ENCODE results near the gene NELL1.

The NELL1 gene

DNA sequence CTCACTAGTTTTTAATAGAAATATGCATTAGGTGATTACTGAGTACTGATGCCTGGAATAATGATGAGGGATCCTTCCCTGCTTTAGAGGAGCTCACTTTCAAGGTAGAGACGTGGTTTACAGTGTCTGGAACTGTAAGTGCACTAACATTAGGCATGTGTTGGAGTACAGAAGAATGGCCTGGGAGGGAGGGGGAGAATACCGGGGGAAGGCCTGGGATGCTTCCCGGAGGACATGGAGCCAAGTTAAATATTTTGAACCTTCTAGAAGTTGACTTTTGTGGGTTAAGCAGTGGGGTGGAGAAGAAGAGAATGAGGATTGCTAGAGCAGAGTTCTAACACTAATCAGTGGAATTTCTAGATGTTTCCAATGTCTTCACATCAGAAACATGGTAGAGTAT, 261.6 kb downstream of the NELL1 start:
- no peaks in the 10 kb centered on the region for H3K9me3 ChIP-seq (ENCODE audit: insufficient read depth, low read length, severe bottlenecking)
- H2AFZ ChIP-seq (ENCODE audit: low read depth, low read length), result no peak overlapping the region
- H3K36me3 ChIP-seq (ENCODE audit: insufficient read depth, low read length), result no peaks in the 10 kb centered on the region
- H3K27me3 ChIP-seq (ENCODE audit: insufficient read depth, low read length, poor library complexity), result no peaks in the 10 kb centered on the region
- H3K79me2 ChIP-seq (ENCODE audit: insufficient read depth, low read length), result no peaks in the 10 kb centered on the region
- no peak for ATAC-seq (ENCODE audit: insufficient read depth, low read depth)
- no peaks in the 10 kb centered on the region for H4K20me1 ChIP-seq (ENCODE audit: insufficient read depth, low read length)
- no peak for TF ChIP-seq EZH2 (IDR thresholded peaks at IDR 0.05; ENCODE audit: borderline replicate concordance, low read depth, low read length, severe bottlenecking)
- TF ChIP-seq, protein P1, sequence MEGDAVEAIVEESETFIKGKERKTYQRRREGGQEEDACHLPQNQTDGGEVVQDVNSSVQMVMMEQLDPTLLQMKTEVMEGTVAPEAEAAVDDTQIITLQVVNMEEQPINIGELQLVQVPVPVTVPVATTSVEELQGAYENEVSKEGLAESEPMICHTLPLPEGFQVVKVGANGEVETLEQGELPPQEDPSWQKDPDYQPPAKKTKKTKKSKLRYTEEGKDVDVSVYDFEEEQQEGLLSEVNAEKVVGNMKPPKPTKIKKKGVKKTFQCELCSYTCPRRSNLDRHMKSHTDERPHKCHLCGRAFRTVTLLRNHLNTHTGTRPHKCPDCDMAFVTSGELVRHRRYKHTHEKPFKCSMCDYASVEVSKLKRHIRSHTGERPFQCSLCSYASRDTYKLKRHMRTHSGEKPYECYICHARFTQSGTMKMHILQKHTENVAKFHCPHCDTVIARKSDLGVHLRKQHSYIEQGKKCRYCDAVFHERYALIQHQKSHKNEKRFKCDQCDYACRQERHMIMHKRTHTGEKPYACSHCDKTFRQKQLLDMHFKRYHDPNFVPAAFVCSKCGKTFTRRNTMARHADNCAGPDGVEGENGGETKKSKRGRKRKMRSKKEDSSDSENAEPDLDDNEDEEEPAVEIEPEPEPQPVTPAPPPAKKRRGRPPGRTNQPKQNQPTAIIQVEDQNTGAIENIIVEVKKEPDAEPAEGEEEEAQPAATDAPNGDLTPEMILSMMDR (IDR thresholded peaks at IDR 0.05; ENCODE audit: borderline replicate concordance, extremely low read depth, low read length, poor library complexity, severe bottlenecking), result no peak
- H3K4me3 ChIP-seq (ENCODE audit: low read depth in 1 of 2, low read length in 2 of 2), result no peak overlapping the region
- no peak overlapping the region for H3K9ac ChIP-seq (ENCODE audit: low read depth, low read length)
- no peaks in the 10 kb centered on the region for H3K4me1 ChIP-seq (ENCODE audit: insufficient read depth, low read length)
- no peak for DNase-seq
- no peak overlapping the region for H3K4me2 ChIP-seq (ENCODE audit: insufficient read depth, low read length)
- no peak overlapping the region for H3K27ac ChIP-seq (ENCODE audit: low read length)

DNA sequence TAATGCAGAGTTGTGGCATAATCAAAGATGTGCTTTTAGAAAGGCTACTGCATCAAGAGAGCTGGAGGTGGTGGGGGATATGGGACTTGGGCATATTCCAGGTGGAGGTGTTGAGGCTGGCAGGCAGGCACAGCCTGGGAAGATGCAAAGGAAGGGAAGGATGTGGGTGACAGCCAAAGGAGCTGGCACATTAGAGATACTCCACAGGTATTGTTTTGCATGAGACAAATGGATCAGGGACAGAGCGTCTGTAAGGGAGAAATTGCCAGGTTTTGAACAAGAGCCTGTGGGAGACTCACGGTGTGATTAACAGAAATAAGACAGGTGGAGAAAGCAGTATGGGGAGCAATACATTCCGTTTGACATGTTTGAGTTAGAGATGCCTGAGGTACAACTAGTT, 263.7 kb downstream of the NELL1 start:
- no peaks in the 10 kb centered on the region for H3K4me1 ChIP-seq (ENCODE audit: insufficient read depth, low read length)
- no peak for TF ChIP-seq EZH2 (IDR thresholded peaks at IDR 0.05; ENCODE audit: borderline replicate concordance, low read depth, low read length, severe bottlenecking)
- TF ChIP-seq, protein P1 (IDR thresholded peaks at IDR 0.05; ENCODE audit: borderline replicate concordance, extremely low read depth, low read length, poor library complexity, severe bottlenecking), result no peak
- H3K4me2 ChIP-seq (ENCODE audit: insufficient read depth, low read length), result no peak overlapping the region
- no peaks in the 10 kb centered on the region for H4K20me1 ChIP-seq (ENCODE audit: insufficient read depth, low read length)
- no peak overlapping the region for H2AFZ ChIP-seq (ENCODE audit: low read depth, low read length)
- no peaks in the 10 kb centered on the region for H3K79me2 ChIP-seq (ENCODE audit: insufficient read depth, low read length)
- H3K9ac ChIP-seq (ENCODE audit: low read depth, low read length), result no peak overlapping the region
- H3K4me3 ChIP-seq (ENCODE audit: low read depth in 1 of 2, low read length in 2 of 2), result no peak overlapping the region
- H3K9me3 ChIP-seq (ENCODE audit: insufficient read depth, low read length, severe bottlenecking), result no peaks in the 10 kb centered on the region
- no peaks in the 10 kb centered on the region for H3K27me3 ChIP-seq (ENCODE audit: insufficient read depth, low read length, poor library complexity)
- no peak overlapping the region for H3K27ac ChIP-seq (ENCODE audit: low read length)
- H3K36me3 ChIP-seq (ENCODE audit: insufficient read depth, low read length), result no peaks in the 10 kb centered on the region
- DNase-seq (no peak), ATAC-seq (ENCODE audit: insufficient read depth, low read depth) (no peak)

DNA sequence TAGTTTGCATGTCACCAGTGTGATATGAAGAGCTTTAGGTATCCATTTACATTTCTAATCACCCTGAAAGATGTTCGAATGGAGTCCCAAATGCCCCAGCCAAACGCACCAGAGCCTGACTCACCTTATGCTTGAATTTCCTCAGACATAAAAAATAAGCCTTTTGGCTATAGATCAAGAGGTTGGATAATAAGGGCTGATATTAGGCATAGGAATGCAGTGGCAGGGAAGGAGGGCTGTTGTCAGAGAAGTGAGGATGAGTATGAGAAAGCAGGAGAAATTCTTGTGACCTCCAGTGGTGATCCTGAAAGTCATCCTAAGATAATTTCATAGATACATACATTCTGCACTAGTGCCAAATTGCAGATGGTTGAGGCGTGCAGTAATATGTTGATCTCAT, 264.6 kb downstream of the NELL1 start:
- Histone ChIP-seq H2AFZ (ENCODE audit: low read depth, low read length) (no peak overlapping the region), H4K20me1 (ENCODE audit: insufficient read depth, low read length) (no peaks in the 10 kb centered on the region), H3K27ac (ENCODE audit: low read length) (no peak overlapping the region), H3K79me2 (ENCODE audit: insufficient read depth, low read length) (no peaks in the 10 kb centered on the region), H3K9ac (ENCODE audit: low read depth, low read length) (no peak overlapping the region), H3K4me2 (ENCODE audit: insufficient read depth, low read length) (no peak overlapping the region), H3K9me3 (ENCODE audit: insufficient read depth, low read length, severe bottlenecking) (no peaks in the 10 kb centered on the region), H3K36me3 (ENCODE audit: insufficient read depth, low read length) (no peaks in the 10 kb centered on the region), H3K27me3 (ENCODE audit: insufficient read depth, low read length, poor library complexity) (no peaks in the 10 kb centered on the region), H3K4me3 (ENCODE audit: low read depth in 1 of 2, low read length in 2 of 2) (no peak overlapping the region), H3K4me1 (ENCODE audit: insufficient read depth, low read length) (no peaks in the 10 kb centered on the region)
- TF ChIP-seq, protein P1 (IDR thresholded peaks at IDR 0.05; ENCODE audit: borderline replicate concordance, extremely low read depth, low read length, poor library complexity, severe bottlenecking), result no peak
- TF ChIP-seq EZH2 (IDR thresholded peaks at IDR 0.05; ENCODE audit: borderline replicate concordance, low read depth, low read length, severe bottlenecking), result no peak
- ATAC-seq (ENCODE audit: insufficient read depth, low read depth) (no peak), DNase-seq (no peak)

DNA sequence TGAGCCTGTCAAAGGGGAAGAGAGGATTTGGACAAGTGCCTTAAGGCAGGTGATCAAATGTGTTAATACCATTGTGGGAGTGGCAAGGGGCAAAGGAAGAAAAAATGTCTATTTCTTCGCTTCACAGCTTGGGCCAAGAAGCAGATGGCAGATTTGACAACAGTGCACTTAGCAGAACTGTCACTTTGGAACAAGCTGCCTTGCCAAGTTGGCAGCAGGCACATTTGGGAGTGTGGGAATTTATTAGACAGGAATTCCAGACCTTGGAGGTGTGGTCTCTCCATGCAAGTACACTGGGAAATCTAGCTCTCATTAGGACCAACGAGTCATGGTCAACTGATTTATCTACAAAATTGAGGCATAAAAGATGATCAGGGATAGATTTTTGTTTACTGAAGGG, 265.1 kb downstream of the NELL1 start:
- no peak overlapping the region for H3K4me2 ChIP-seq (ENCODE audit: insufficient read depth, low read length)
- no peaks in the 10 kb centered on the region for H3K4me1 ChIP-seq (ENCODE audit: insufficient read depth, low read length)
- no peak overlapping the region for H3K27ac ChIP-seq (ENCODE audit: low read length)
- no peaks in the 10 kb centered on the region for H3K79me2 ChIP-seq (ENCODE audit: insufficient read depth, low read length)
- no peak overlapping the region for H3K4me3 ChIP-seq (ENCODE audit: low read depth in 1 of 2, low read length in 2 of 2)
- H4K20me1 ChIP-seq (ENCODE audit: insufficient read depth, low read length), result no peaks in the 10 kb centered on the region
- DNase-seq (no peak), ATAC-seq (ENCODE audit: insufficient read depth, low read depth) (no peak)
- no peaks in the 10 kb centered on the region for H3K9me3 ChIP-seq (ENCODE audit: insufficient read depth, low read length, severe bottlenecking)
- no peaks in the 10 kb centered on the region for H3K27me3 ChIP-seq (ENCODE audit: insufficient read depth, low read length, poor library complexity)
- no peak overlapping the region for H3K9ac ChIP-seq (ENCODE audit: low read depth, low read length)
- H3K36me3 ChIP-seq (ENCODE audit: insufficient read depth, low read length), result no peaks in the 10 kb centered on the region
- no peak for TF ChIP-seq EZH2 (IDR thresholded peaks at IDR 0.05; ENCODE audit: borderline replicate concordance, low read depth, low read length, severe bottlenecking)
- TF ChIP-seq, protein P1 (IDR thresholded peaks at IDR 0.05; ENCODE audit: borderline replicate concordance, extremely low read depth, low read length, poor library complexity, severe bottlenecking), result no peak
- H2AFZ ChIP-seq (ENCODE audit: low read depth, low read length), result no peak overlapping the region
